HepG2 (cell line): ENCODE measurements around the gene WIZ. TPM values are rescaled to one million over a fixed set of nuclear protein-coding genes. Genes with fewer than 3 reads are reported as not detected.

Experiments used
- CBX5 ChIP-seq: sonication (generic); formaldehyde crosslinking; IDR thresholded peaks from 2 replicates; pipeline ENCODE4 v1.4.0; 2020; ENCODE audit warnings: missing genetic modification reagents, borderline replicate concordance
- CREBL2 ChIP-seq: sonication (generic); formaldehyde crosslinking; IDR thresholded peaks from 2 replicates; pipeline ENCODE4 v1.8.1; 2023; ENCODE audit warnings: missing genetic modification reagents, mild to moderate bottlenecking, borderline replicate concordance
- GATAD1 ChIP-seq: IDR thresholded peaks from 2 replicates; pipeline ENCODE4 v1.6.1; 2016; ENCODE audit warnings: missing genetic modification reagents, missing compliant biosample characterization
- NFE2 ChIP-seq: sonication (generic); formaldehyde crosslinking; IDR thresholded peaks from 2 replicates; pipeline ENCODE4 v1.4.0; 2020; ENCODE audit warnings: missing genetic modification reagents
- PREB ChIP-seq: sonication (generic); formaldehyde crosslinking; IDR thresholded peaks from 2 replicates; pipeline ENCODE4 v1.4.0; 2020; ENCODE audit warnings: missing genetic modification reagents
- SATB2 ChIP-seq: sonication (generic); formaldehyde crosslinking; IDR thresholded peaks from 2 replicates; pipeline ENCODE4 v1.5.0; 2020; ENCODE audit warnings: missing genetic modification reagents
- ZBTB40 ChIP-seq, 2 experiments: fragments of 450-650 bp in 1 of 2; sonication (generic) in 1 of 2; formaldehyde crosslinking in 1 of 2; IDR thresholded peaks; 2 replicates each; pipeline versions ENCODE4 v1.6.1 to v1.8.0; 2016 to 2022; ENCODE audit warnings: antibody characterized with exemption in 1 of 2, mild to moderate bottlenecking in 1 of 2, missing genetic modification reagents in 1 of 2
- ZMYM3 ChIP-seq: sonication (generic); formaldehyde crosslinking; IDR thresholded peaks from 2 replicates; pipeline ENCODE4 v1.5.1; 2020; ENCODE audit warnings: mild to moderate bottlenecking, missing genetic modification reagents
- ZNF546 ChIP-seq: sonication (generic); formaldehyde crosslinking; conservative IDR thresholded peaks from 2 replicates; pipeline ENCODE4 v1.8.1; 2023; ENCODE audit warnings: mild to moderate bottlenecking, missing genetic modification reagents
- ZNF766 ChIP-seq: sonication (generic); formaldehyde crosslinking; IDR thresholded peaks from 2 replicates; pipeline ENCODE4 v1.5.0; 2020; ENCODE audit warnings: missing genetic modification reagents, borderline replicate concordance
- polyA plus RNA-seq, 8 experiments: library from polyadenylated mRNA; depleted of rRNA in 3 of 8; stranded (reverse) in 7 of 8; unstranded in 1 of 8; fragments of >200 nt; fragmentation: Illumina TruSeq in 4 of 8; extraction: Trizol in 4 of 8; gene quantifications; 2 replicates each; pipeline versions ENCODE4 v1.2.1 to v1.2.3, GENCODE V29; 2011 to 2016; ENCODE audit warnings: low read depth in 4 of 8, missing spikeins in 1 of 8, mixed read lengths in 1 of 8; ENCODE audit not compliant: insufficient read depth in 1 of 8
- total RNA-seq, 5 experiments: library from RNA; depleted of rRNA; stranded (reverse); fragments of >200 nt; fragmentation: Illumina TruSeq; extraction: Trizol; gene quantifications; 2 replicates each; pipeline ENCODE4 v1.2.3, GENCODE V29; 2016; ENCODE audit warnings: low read depth in 1 of 5

The WIZ gene
- total and polyA plus RNA-seq, 2 of the 13 experiments (the other 11 are each of a cell fraction or from before 2014, with no cell fraction given): 4.7 to 4.8 TPM

GRCh38 chr19:15374105-15374651 is 75.6 kb downstream of the WIZ start (continued):
- TF ChIP-seq ZBTB40 (IDR thresholded peaks at IDR 0.05): no peak
- no peak for TF ChIP-seq ZBTB40 (CRISPR knock-in tag; IDR thresholded peaks at IDR 0.05)
- TF ChIP-seq CREBL2 (CRISPR knock-in tag): no peak
- no peak for TF ChIP-seq NFE2 (CRISPR knock-in tag)
- no peak for TF ChIP-seq GATAD1 (CRISPR knock-in tag)
- TF ChIP-seq SATB2 (CRISPR knock-in tag): no peak
- no peak for TF ChIP-seq PREB (CRISPR knock-in tag)
- no peak for TF ChIP-seq ZNF546 (CRISPR knock-in tag)
- no peak for TF ChIP-seq ZNF766 (CRISPR knock-in tag)
- TF ChIP-seq CBX5 (CRISPR knock-in tag): no peak
- TF ChIP-seq ZMYM3 (CRISPR knock-in tag): no peak
